Activated naive CD4-positive, alpha-beta T cell treated with Interleukin-2 at 50 U/mL for 16 hours (primary cell): ENCODE measurements around the gene SERPINB6.
"Not testable (repeated sequence)": the region's sequence is repeated elsewhere in the genome, so short reads cannot be mapped to it uniquely, and the experiment has no call there.

ENCODE experiments used
- DNase-seq: peaks from one replicate; pipeline ENCODE4 v3.0.0-alpha.2; 2020

The SERPINB6 gene

GRCh38 chr6:2953098-2953497 lies 18.3 kb downstream of the SERPINB6 start:
- no peak for DNase-seq

GRCh38 chr6:2952557-2953095 lies 18.7 kb downstream of the SERPINB6 start:
- peak; percentile 63 for DNase-seq

DNA sequence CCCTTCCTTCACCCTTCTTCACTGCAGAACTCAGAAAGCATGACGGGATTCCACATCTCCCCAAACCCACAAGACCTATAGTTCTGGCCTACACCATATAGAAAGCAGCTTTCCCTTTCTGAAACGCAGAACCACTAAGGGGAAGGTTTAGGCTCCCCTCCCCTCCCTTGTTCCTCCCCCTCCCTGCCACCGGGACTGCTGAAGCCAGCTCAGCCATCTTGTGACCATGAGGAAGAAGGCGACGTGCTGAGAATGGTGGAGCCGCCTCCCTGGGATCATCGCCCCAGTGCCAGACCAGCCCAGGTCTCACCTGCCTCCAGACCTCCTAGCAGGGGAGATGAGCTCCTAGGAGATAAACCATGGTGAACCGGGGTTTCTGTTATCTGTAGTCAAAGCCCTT lies 19.6 kb downstream of the SERPINB6 start:
- no peak for DNase-seq

- DNase-seq, result no peak
Measured at GRCh38 chr6:2950713-2951112, 20.7 kb downstream of the SERPINB6 start.

GRCh38 chr6:2949536-2950083 lies 21.8 kb downstream of the SERPINB6 start:
- no peak for DNase-seq

GRCh38 chr6:2949121-2949520 lies 22.2 kb downstream of the SERPINB6 start:
- DNase-seq, result no peak

GRCh38 chr6:2948228-2949025 lies 22.9 kb downstream of the SERPINB6 start:
- DNase-seq, result no peak

- DNase-seq, result no peak
Measured at GRCh38 chr6:2947445-2947844, 23.9 kb downstream of the SERPINB6 start.

DNA sequence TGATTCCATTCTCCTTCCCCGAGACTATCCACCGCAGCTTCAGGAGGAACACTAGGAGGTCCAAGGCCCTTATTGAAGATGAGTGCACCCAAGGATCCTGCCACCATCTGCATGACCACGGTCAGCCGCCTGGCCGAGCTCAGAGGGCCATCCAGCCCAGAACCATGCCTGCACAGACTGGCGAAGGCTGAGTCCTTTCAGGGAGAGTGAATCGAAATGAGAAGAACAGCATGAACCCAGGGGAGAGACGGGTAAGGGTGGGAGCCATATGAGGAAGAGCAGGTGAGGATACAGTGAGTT lies 26.3 kb downstream of the SERPINB6 start:
- DNase-seq, result no peak

- no peak for DNase-seq
Measured at GRCh38 chr6:2944405-2945152, 26.8 kb downstream of the SERPINB6 start.

DNA sequence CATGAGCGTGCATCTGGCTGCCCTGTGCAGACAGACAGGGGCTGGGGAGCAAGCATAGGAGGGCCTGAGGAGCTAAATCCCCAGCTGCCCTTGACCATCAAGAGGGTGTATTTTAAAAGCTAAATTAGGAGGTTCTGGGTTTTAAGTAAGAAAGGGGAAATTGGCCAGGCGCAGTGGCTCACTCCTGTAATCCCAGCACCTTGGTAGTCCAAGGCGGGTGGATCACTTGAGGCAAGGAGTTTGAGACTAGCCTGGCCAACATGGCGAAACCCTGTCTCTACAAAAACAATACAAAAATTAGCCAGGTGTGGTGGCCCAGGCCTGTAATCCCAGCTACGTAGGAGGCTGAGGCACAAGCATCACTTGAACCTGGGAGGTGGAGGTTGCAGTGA lies 27.8 kb downstream of the SERPINB6 start:
- DNase-seq, result no peak

DNA sequence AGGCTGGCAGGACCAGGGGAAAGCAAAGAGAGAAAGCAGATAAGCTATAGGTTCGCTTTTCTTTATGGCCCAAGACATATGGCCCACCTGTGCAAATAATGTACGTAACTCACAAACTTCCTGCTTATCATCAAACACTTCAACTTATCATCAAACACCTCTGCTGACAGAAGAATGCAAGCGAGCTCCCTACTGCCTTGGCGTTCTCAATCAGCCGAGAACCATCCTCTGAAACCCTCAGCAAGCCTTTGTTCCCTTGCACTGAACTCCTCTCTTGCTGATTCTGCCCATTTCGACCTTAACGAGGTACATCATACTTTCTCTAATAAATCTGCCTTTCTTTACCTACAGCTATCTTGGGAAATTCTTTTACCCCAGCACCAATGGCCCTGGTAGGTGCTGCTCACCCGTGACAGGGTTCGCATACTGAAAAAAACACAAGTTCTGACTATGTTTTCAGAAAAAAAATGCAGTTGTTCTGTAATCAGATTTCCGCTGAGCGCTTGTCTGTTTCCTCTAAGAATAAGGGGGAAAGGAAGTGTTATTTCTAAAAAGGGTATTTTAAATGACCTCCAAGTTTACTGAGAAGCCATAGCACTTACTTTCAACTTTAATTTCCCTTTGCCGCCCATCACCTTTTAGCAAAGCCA lies 28.3 kb downstream of the SERPINB6 start:
- DNase-seq, result no peak

DNA sequence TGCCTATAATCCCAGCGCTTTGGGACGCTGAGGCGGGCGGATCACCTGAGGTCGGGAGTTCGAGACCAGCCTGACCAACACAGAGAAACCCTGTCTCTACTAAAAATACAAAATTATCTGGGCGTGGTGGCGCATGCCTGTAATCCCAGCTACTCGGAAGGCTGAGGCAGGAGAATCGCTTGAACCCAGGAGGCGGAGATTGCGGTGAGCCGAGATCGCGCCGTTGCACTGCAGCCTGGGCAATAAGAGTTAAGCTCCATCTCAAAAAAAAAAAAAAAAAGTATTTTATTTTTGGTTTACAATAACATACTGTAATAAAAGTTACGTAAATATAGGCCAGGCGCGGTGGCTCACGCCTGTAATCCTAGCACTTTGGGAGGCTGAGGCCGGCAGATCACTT lies 29.3 kb downstream of the SERPINB6 start:
- DNase-seq, result not testable (repeated sequence)

DNA sequence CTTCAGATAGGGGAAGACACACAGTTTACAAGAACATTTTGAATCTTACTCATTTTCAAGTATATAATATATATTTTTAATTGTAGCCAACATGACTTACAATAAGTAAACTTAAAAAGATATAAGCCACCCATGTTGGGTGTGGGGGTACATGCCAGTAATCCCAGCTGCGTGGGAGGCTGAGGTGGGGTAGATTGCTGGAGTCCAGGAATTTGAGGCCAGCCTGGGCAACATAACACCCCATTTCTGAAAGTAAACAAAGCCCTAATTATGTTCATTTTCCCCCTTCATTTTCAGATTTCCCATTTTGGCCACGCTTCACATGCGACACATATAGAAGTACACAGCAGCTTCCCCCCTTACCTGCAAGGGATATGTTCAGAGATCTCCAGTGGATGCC lies 30.5 kb downstream of the SERPINB6 start:
- no peak for DNase-seq

GRCh38 chr6:2940010-2940850 lies 31.1 kb downstream of the SERPINB6 start:
- peak; percentile 82 for DNase-seq

DNA sequence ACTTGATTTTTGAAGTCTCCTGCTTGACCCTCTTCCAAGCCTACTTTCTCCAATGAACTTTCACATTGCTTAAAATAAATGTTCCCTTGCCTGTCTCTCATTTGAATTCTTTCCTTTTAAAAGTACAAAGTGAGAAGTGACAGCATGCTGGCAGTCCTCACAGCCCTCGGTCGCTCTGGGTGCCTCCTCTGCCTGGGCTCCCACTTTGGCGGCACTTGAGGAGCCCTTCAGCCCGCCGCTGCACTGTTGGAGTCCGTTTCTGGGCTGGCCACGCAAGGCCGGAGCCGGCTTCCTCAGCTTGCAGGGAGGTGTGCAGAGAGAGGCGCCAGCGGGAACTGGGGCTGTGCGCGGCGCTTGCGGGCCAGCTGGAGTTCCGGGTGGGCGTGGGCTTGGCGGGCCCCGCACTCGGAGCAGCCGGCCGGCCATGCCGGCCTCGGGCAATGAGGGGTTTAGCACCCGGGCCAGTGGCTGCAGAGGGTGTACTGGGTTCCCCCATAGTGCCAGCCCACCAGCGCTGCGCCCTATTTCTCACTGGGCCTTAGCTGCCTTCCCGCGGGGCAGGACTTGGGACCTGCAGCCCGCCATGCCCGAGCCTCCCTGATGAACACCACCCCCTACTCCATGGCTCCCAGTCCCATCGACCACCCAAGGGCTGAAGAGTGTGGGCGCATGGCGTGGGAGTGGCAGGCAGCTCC lies 31.9 kb downstream of the SERPINB6 start:
- DNase-seq, result no peak

- no peak for DNase-seq
Measured at GRCh38 chr6:2938632-2939083, 32.7 kb downstream of the SERPINB6 start.

DNA sequence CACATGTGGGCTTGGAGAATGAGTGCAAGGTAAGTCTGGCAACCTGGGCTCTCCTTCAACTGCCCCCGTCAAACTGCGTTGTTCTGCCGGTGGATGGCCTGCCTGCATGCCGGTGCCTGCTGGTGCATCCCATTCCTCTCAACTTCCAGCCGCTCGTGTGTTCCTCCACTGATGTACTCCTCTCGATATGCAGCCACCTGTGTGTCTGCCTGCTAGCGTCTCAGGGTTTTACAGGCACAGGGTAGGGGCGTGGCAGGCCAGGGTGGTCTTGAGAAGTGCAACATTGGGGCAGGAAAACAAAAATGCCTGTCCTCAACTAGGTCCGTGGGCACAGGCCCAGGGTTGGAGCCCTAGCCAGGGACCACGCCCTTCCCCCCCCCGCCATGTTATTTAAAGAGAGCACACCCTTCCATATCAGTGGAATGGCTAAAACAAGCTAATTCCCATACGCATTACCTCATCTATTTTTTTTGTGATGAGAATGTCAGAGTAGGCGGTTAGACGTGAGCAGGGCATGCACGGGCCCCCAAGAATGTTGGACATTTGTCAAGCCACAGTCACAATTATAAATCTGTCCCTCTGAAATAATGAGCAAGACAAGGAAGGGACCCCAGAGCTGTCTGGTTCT lies 33.2 kb downstream of the SERPINB6 start:
- no peak for DNase-seq

- no peak for DNase-seq
Measured at GRCh38 chr6:2937627-2938003, 33.8 kb downstream of the SERPINB6 start.

GRCh38 chr6:2935566-2936291 lies 35.6 kb downstream of the SERPINB6 start:
- DNase-seq, result no peak

GRCh38 chr6:2934057-2934456 lies 37.3 kb downstream of the SERPINB6 start:
- no peak for DNase-seq
